ENCODE data around the gene REPS2. TPM values are rescaled to one million over a fixed set of nuclear protein-coding genes. Genes with fewer than 3 reads are reported as not detected.

Gene REPS2
- polyA plus RNA-seq, 5 donors: 9.9 to 14.8 (median 14.0) TPM

- DNase-seq: no peak
Observed at GRCh38 chrX:17032351-17032750, 85.9 kb downstream of the REPS2 start.

- no peak for DNase-seq
Observed at GRCh38 chrX:17033225-17033624, 86.8 kb downstream of the REPS2 start.

- no peak for DNase-seq
Observed at GRCh38 chrX:17035111-17035510, 88.7 kb downstream of the REPS2 start.

- no peak for DNase-seq
Observed at GRCh38 chrX:17036171-17036961, 89.9 kb downstream of the REPS2 start.

GRCh38 chrX:17038277-17038676 is 91.8 kb downstream of the REPS2 start:
- no peak for DNase-seq

GRCh38 chrX:17038681-17039161 is 92.3 kb downstream of the REPS2 start:
- DNase-seq: peak; percentile 49

- DNase-seq: no peak
Observed at GRCh38 chrX:17039826-17040225, 93.4 kb downstream of the REPS2 start.

GRCh38 chrX:17040711-17041110 is 94.3 kb downstream of the REPS2 start:
- no peak for DNase-seq

- DNase-seq: no peak
Observed at GRCh38 chrX:17042037-17042436, 95.6 kb downstream of the REPS2 start.

- DNase-seq: peak; percentile 36 to 62
Observed at GRCh38 chrX:17046478-17047097, 100.1 kb downstream of the REPS2 start.

- DNase-seq: no peak
Observed at GRCh38 chrX:17047224-17047623, 100.8 kb downstream of the REPS2 start.

GRCh38 chrX:17052210-17052609 is 105.8 kb downstream of the REPS2 start:
- no peak for DNase-seq

- no peak for DNase-seq
Observed at GRCh38 chrX:17052793-17053192, 106.3 kb downstream of the REPS2 start.

GRCh38 chrX:17053502-17053901 is 107.0 kb downstream of the REPS2 start:
- no peak for DNase-seq

- DNase-seq: no peak
Observed at GRCh38 chrX:17056868-17057608, 110.6 kb downstream of the REPS2 start.

GRCh38 chrX:17062065-17062464 is 115.6 kb downstream of the REPS2 start:
- no peak for DNase-seq

GRCh38 chrX:17065100-17065499 is 118.6 kb downstream of the REPS2 start:
- no peak for DNase-seq

GRCh38 chrX:17067534-17067933 is 121.1 kb downstream of the REPS2 start:
- DNase-seq: no peak

GRCh38 chrX:17072301-17072700 is 125.8 kb downstream of the REPS2 start:
- DNase-seq: no peak

- no peak for DNase-seq
Observed at GRCh38 chrX:17072721-17073230, 126.3 kb downstream of the REPS2 start.

- DNase-seq: no peak
Observed at GRCh38 chrX:17075004-17075403, 128.5 kb downstream of the REPS2 start.

- no peak for DNase-seq
Observed at GRCh38 chrX:17077361-17077760, 130.9 kb downstream of the REPS2 start.

Data from right lung (tissue), 5 donors.